D721Med (cell line): Measurements from ENCODE around the gene HMCN1.

ENCODE experiments used
- DNase-seq: peaks from one replicate; pipeline ENCODE4 v3.0.0; 2011; ENCODE audit warnings: low spot score; ENCODE audit not compliant: insufficient read length
- FAIRE-seq: peaks from 2 replicates; lab custom pipeline; 2011; peaks lifted over from hg19 to GRCh38; lab: Jason Lieb, UNC
- CTCF ChIP-seq: IDR thresholded peaks from 2 replicates; pipeline ENCODE4 v1.5.1; 2012; ENCODE audit warnings: mild to moderate bottlenecking, control low read depth; ENCODE audit not compliant: insufficient read depth; ENCODE audit errors: missing control alignments

Gene HMCN1

GRCh38 chr1:186188004-186188539, 453.9 kb downstream of the HMCN1 start:
- FAIRE-seq (no peak), DNase-seq (no peak)
- no peak for TF ChIP-seq CTCF

DNA sequence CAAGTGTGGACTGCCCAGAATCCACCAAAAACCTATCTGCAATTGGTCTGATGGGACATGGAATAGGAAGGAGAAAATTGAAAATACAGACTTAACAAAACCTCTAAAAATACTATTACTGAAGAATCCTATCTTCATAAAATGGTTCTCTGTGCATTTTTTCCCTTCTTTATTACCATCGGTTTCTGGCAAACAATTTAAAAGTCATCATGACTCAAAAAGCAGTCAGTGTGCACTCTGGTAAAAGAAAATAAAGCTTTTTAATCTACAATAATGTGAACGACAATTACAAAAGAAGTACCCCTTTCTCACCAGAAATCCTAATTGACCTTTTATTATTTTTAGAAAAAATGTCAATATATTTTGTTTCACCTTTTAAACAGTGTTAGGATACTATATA, 454.5 kb downstream of the HMCN1 start:
- TF ChIP-seq CTCF, result no peak
- FAIRE-seq, result no peak
- no peak for DNase-seq

DNA sequence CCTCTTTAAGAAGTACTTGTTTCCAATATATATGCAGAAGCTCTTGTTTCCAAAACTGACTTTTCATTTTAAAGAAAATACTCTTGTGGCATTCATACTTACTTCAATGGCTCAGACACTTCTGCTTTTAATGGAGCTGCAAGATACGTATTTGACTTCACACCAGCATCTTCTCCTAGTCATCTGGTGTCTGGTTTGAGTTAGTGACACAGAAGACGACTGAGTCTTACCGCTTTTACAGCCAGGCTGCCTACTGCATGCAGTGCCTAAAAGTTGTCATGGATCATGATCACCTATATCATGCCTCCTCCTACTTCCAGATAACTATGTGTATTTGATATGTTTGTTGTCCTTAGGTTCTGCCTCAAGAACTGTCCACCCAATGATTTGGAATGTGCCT, 455.0 kb downstream of the HMCN1 start:
- DNase-seq (no peak), FAIRE-seq (no peak)
- no peak for TF ChIP-seq CTCF

DNA sequence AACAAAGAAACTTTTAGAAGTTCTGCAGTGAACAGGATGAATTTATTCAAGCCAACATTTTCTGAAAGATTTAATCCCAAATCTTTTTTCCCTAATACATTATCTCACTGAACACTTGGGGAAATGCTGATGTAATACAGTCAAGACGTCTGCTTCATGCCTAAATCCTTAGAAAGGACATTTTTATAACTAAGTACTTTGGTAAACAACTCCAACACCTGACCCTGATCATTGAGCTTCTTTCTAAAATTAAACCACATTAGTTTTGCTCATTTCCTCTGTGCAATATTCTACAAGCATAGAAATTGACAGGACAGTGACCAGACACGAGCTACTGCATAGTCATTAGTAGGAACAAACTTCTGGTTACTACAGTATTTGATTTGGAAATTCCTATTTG, 457.3 kb downstream of the HMCN1 start:
- DNase-seq (no peak), FAIRE-seq (no peak)
- TF ChIP-seq CTCF, result no peak

GRCh38 chr1:186193224-186193623, 459.0 kb downstream of the HMCN1 start:
- no peak for TF ChIP-seq CTCF
- DNase-seq (no peak), FAIRE-seq (no peak)

DNA sequence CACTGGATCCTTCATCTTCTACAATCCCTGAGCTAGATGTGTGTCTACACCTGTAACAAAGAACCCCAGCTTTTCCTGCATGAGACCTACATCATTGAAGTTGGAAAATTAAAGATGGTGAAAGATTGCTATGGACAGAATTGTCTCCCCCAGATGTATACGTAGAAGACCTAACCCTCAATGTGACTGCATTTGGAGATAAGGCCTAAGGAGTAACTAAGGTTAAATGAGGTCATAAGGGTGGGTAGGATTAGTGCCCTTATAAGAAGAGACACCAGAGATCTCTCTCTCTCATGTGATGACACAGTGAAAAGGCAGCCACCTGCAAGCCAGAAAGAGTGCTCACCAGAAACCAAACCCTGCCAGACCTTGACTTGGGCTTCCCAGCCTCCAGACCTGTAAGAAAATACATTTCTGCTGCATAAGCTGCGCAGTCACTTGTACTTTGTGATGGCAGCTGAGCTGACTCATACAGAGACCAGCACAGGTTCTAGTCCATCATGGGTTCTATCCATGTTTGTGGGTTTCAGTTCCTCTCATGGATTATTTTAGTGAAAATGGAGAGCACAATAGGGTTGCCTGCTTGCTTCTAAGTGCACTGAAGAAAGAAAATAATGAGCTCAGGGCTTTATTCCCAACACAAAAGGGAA, 460.0 kb downstream of the HMCN1 start:
- DNase-seq, result no peak
- no peak for FAIRE-seq
- no peak for TF ChIP-seq CTCF

- DNase-seq (no peak), FAIRE-seq (no peak)
- no peak for TF ChIP-seq CTCF
Observed at GRCh38 chr1:186195377-186195931, 461.3 kb downstream of the HMCN1 start.
